SK-N-SH treated with all-trans-retinoic acid at 6 μM for 48 hours (cell line): ENCODE results near the gene CUL7.

Experiments
- ATAC-seq: fragments of 200-7000 bp; cut with Tn5 transposase; 3 replicates; pipeline ENCODE4 v1.9.1; 2020; ENCODE audit warnings: mild to moderate bottlenecking, moderate library complexity
- BACH2 ChIP-seq: fragments of 250-450 bp; sonication (Bioruptor Pico); IDR thresholded peaks from 2 replicates; pipeline ENCODE4 v1.9.0; 2021; ENCODE audit warnings: mild to moderate bottlenecking, borderline replicate concordance
- CSDC2 ChIP-seq: fragments of 250-450 bp; sonication (Bioruptor Pico); IDR thresholded peaks from 2 replicates; pipeline ENCODE4 v1.5.0; 2020; ENCODE audit warnings: mild to moderate bottlenecking, moderate library complexity
- GLIS3 ChIP-seq: fragments of 250-450 bp; sonication (Bioruptor Pico); IDR thresholded peaks from 2 replicates; pipeline ENCODE4 v1.5.0; 2020; ENCODE audit warnings: mild to moderate bottlenecking, moderate library complexity
- ISL1 ChIP-seq: fragments of 250-450 bp; sonication (Bioruptor Pico); IDR thresholded peaks from 2 replicates; pipeline ENCODE4 v2.1.2; 2022; ENCODE audit warnings: mild to moderate bottlenecking, moderate library complexity
- OSR1 ChIP-seq: fragments of 250-450 bp; sonication (Bioruptor Pico); IDR thresholded peaks from 2 replicates; pipeline ENCODE4 v1.8.0; 2022; ENCODE audit warnings: moderate library complexity, mild to moderate bottlenecking, inconsistent platforms
- RARB ChIP-seq: fragments of 250-450 bp; sonication (Bioruptor Pico); IDR thresholded peaks from 2 replicates; pipeline ENCODE4 v1.8.0; 2021; ENCODE audit warnings: mild to moderate bottlenecking, moderate library complexity
- SNAI2 ChIP-seq: fragments of 250-450 bp; sonication (Bioruptor Pico); IDR thresholded peaks from 2 replicates; pipeline ENCODE4 v1.5.0; 2020; ENCODE audit warnings: mild to moderate bottlenecking, moderate library complexity
- ZC3H10 ChIP-seq: fragments of 250-450 bp; sonication (Bioruptor Pico); IDR thresholded peaks from 2 replicates; pipeline ENCODE4 v1.5.1; 2021; ENCODE audit warnings: mild to moderate bottlenecking, moderate library complexity
- ZFP3 ChIP-seq: fragments of 250-450 bp; sonication (Bioruptor Pico); IDR thresholded peaks from 2 replicates; pipeline ENCODE4 v1.5.0; 2020; ENCODE audit warnings: mild to moderate bottlenecking, moderate library complexity
- ZNF565 ChIP-seq: fragments of 450-650 bp; formaldehyde crosslinking; conservative IDR thresholded peaks from 2 replicates; pipeline ENCODE4 v1.5.0; 2020; ENCODE audit warnings: low read depth, mild to moderate bottlenecking, moderate library complexity
- ZNF8 ChIP-seq: fragments of 450-650 bp; formaldehyde crosslinking; IDR thresholded peaks from 2 replicates; pipeline ENCODE4 v1.5.0; 2020; ENCODE audit warnings: mild to moderate bottlenecking, moderate library complexity
- TF ChIP-seq, protein P1 (sequence below): fragments of 250-450 bp; sonication (Bioruptor Pico); IDR thresholded peaks from 2 replicates; pipeline ENCODE4 v1.8.0; 2021; ENCODE audit warnings: low read depth, mild to moderate bottlenecking, moderate library complexity, borderline replicate concordance
- TF ChIP-seq, protein P2 (sequence below): fragments of 250-450 bp; sonication (Bioruptor Pico); IDR thresholded peaks from 2 replicates; pipeline ENCODE4 v1.5.0; 2020; ENCODE audit warnings: mild to moderate bottlenecking, moderate library complexity
- TF ChIP-seq, protein P3 (sequence below): fragments of 250-450 bp; sonication (Bioruptor Pico); IDR thresholded peaks from 2 replicates; pipeline ENCODE4 v1.8.0; 2020; ENCODE audit warnings: mild to moderate bottlenecking, moderate library complexity, borderline replicate concordance
- TF ChIP-seq, protein P4 (sequence below): fragments of 250-450 bp; sonication (Bioruptor Pico); IDR thresholded peaks from 2 replicates; pipeline ENCODE4 v1.5.1; 2020; ENCODE audit warnings: low read depth, mild to moderate bottlenecking, moderate library complexity

Gene CUL7

DNA sequence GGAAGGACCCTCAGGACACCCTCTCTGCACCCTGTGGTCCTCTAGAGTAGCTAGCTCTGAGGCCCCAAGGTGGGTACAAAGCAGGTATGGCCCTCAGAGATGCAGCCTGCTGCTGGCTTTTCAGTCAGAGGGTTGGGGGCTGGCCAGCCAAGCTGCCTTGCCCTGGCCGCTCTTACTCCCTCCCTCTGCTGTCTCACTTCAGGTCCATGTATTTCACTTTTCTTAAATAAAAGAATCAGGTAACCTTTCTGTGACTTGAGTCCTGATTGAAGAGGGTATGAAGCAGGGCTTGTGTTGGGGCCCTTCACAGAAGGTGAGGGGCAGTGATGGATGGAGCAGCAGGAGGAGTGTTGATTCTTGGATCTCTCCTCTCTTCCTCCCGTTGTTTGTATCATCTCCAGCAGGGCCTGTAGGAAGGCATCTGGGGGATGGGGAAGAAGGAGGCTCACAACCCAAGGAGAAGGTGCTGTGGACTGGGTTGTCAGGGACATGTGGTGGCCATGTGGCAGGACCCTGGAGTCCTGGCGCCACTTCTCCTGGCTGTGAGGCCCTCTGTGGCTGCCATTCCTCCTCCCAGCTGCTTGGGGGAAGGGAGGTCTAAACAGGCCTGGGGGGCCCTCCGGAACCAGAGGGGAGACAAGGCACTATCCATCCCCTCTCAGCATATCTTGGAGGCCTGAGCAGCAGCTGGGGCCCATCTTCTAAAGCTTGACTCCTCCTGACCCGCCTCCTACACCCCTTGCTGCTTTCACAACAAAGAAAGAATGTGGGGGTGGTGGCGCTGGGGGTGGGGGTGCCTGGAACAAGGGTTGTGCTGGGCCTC lies 21.4 kb upstream of the CUL7 start:
- no peak for TF ChIP-seq OSR1 (CRISPR knock-in tag)
- no peak for TF ChIP-seq ZFP3 (CRISPR knock-in tag)
- no peak for TF ChIP-seq GLIS3 (CRISPR knock-in tag)
- TF ChIP-seq RARB (CRISPR knock-in tag): no peak
- TF ChIP-seq ZC3H10: no peak
- no peak for TF ChIP-seq CSDC2
- TF ChIP-seq, protein P1, sequence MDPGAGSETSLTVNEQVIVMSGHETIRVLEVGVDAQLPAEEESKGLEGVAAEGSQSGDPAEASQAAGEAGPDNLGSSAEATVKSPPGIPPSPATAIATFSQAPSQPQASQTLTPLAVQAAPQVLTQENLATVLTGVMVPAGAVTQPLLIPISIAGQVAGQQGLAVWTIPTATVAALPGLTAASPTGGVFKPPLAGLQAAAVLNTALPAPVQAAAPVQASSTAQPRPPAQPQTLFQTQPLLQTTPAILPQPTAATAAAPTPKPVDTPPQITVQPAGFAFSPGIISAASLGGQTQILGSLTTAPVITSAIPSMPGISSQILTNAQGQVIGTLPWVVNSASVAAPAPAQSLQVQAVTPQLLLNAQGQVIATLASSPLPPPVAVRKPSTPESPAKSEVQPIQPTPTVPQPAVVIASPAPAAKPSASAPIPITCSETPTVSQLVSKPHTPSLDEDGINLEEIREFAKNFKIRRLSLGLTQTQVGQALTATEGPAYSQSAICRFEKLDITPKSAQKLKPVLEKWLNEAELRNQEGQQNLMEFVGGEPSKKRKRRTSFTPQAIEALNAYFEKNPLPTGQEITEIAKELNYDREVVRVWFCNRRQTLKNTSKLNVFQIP: no peak
- TF ChIP-seq ZNF565 (CRISPR knock-in tag): no peak
- ATAC-seq: no peak

DNA sequence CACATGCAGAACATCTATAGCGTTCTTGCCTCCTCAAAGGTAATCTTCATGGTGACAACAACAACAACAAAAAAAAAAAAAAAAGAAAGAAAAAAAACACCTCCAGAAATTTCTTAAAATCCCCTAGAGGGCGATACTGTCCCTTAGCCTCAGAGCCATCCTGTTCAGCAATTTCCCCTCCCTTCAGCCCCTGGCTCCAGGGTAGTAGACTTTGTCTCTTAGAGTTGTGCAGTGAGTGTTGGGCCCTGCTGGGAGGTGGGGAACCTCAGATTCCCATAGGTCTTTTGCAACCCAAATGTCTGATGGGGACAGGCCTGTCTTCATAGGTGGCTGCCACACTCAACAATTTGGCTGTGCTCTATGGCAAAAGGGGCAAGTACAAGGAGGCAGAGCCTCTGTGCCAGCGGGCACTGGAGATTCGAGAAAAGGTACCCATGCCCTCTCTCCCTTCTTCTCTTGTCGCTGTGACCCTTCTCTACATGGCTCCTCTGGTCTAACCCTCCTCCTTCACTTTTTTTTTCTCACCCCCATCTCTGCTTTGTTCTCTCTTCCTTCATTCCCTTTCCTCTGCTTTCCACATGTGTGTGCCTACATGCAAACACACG lies 16.5 kb upstream of the CUL7 start:
- TF ChIP-seq ZNF8 (CRISPR knock-in tag) (no peak), ISL1 (CRISPR knock-in tag) (no peak), GLIS3 (CRISPR knock-in tag) (no peak), CSDC2 (no peak), ZNF565 (CRISPR knock-in tag) (no peak), ZC3H10 (no peak), BACH2 (CRISPR knock-in tag) (no peak)
- TF ChIP-seq, protein P1: no peak
- TF ChIP-seq, protein P2, sequence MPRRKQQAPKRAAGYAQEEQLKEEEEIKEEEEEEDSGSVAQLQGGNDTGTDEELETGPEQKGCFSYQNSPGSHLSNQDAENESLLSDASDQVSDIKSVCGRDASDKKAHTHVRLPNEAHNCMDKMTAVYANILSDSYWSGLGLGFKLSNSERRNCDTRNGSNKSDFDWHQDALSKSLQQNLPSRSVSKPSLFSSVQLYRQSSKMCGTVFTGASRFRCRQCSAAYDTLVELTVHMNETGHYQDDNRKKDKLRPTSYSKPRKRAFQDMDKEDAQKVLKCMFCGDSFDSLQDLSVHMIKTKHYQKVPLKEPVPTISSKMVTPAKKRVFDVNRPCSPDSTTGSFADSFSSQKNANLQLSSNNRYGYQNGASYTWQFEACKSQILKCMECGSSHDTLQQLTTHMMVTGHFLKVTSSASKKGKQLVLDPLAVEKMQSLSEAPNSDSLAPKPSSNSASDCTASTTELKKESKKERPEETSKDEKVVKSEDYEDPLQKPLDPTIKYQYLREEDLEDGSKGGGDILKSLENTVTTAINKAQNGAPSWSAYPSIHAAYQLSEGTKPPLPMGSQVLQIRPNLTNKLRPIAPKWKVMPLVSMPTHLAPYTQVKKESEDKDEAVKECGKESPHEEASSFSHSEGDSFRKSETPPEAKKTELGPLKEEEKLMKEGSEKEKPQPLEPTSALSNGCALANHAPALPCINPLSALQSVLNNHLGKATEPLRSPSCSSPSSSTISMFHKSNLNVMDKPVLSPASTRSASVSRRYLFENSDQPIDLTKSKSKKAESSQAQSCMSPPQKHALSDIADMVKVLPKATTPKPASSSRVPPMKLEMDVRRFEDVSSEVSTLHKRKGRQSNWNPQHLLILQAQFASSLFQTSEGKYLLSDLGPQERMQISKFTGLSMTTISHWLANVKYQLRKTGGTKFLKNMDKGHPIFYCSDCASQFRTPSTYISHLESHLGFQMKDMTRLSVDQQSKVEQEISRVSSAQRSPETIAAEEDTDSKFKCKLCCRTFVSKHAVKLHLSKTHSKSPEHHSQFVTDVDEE (CRISPR knock-in tag): no peak
- TF ChIP-seq, protein P3, sequence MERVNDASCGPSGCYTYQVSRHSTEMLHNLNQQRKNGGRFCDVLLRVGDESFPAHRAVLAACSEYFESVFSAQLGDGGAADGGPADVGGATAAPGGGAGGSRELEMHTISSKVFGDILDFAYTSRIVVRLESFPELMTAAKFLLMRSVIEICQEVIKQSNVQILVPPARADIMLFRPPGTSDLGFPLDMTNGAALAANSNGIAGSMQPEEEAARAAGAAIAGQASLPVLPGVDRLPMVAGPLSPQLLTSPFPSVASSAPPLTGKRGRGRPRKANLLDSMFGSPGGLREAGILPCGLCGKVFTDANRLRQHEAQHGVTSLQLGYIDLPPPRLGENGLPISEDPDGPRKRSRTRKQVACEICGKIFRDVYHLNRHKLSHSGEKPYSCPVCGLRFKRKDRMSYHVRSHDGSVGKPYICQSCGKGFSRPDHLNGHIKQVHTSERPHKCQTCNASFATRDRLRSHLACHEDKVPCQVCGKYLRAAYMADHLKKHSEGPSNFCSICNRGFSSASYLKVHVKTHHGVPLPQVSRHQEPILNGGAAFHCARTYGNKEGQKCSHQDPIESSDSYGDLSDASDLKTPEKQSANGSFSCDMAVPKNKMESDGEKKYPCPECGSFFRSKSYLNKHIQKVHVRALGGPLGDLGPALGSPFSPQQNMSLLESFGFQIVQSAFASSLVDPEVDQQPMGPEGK (CRISPR knock-in tag): no peak
- ATAC-seq: peak; percentile 92

DNA sequence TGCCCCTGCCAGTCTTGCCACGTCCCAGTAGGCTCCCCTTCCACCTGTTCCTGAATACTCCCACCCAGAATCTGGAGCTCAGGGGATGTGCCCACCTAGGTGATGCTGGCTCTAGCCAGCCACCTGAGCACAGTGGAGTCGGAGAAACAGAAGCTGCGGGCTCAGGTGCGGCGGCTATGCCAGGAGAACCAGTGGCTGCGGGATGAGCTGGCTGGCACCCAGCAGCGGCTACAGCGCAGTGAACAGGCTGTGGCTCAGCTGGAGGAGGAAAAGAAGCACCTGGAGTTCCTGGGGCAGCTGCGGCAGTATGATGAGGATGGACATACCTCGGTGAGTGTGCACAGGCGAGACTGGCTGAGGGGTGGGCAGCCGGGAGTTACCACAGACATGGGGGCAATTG lies 9.2 kb upstream of the CUL7 start:
- TF ChIP-seq, protein P4, sequence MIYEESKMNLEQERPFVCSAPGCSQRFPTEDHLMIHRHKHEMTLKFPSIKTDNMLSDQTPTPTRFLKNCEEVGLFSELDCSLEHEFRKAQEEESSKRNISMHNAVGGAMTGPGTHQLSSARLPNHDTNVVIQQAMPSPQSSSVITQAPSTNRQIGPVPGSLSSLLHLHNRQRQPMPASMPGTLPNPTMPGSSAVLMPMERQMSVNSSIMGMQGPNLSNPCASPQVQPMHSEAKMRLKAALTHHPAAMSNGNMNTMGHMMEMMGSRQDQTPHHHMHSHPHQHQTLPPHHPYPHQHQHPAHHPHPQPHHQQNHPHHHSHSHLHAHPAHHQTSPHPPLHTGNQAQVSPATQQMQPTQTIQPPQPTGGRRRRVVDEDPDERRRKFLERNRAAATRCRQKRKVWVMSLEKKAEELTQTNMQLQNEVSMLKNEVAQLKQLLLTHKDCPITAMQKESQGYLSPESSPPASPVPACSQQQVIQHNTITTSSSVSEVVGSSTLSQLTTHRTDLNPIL (CRISPR knock-in tag): no peak
- ATAC-seq: no peak

DNA sequence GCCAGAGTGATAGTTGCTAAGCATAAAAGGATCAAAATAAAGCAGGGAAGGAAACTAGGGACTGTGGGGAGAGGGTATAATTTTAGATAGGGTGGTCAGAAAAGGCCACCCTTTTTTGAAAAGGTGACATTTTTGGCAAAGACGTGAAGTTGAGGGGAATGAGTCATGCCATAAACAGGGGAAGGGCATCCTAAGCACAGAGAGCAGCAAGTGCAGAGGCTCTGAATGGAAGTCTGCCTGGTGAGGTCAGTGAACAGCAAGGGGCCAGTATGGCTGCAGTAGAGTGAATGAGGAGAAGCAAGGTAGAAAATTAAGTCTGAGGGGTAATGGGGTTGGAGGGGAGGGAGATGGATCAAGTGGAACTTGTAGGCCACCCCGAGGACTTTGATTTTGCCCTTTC lies 8.2 kb upstream of the CUL7 start:
- no peak for ATAC-seq
- TF ChIP-seq SNAI2 (no peak), OSR1 (CRISPR knock-in tag) (no peak), BACH2 (CRISPR knock-in tag) (no peak)
